Measurements from ENCODE around the gene MBTPS1. TPM values are rescaled to one million over a fixed set of nuclear protein-coding genes. Genes with fewer than 3 reads are reported as not detected.

The MBTPS1 gene
- total and polyA plus RNA-seq, 10 of the 15 experiments (the other 5 are each of a cell fraction or from before 2014, with no cell fraction given): 1.3 to 43.9 (median 35.2) TPM

GRCh38 chr16:84074721-84075120 lies 42.0 kb downstream of the MBTPS1 start (continued):
- TF ChIP-seq RELB (IDR thresholded peaks at IDR 0.05; ENCODE audit: low read depth) (no peak), IKZF1 (conservative IDR thresholded peaks at IDR 0.05) (no peak), ZSCAN29 (IDR thresholded peaks at IDR 0.05) (no peak)

GRCh38 chr16:84072014-84072413 lies 44.7 kb downstream of the MBTPS1 start:
- ATAC-seq (no peak), DNase-seq (ENCODE audit: low read depth, low spot score) (no peak), FAIRE-seq (no peak)
- RAD21 ChIA-PET (ENCODE audit: unreplicated experiment): no interaction called here
- no peaks in the 10 kb centered on the region for H3K79me2 ChIP-seq (ENCODE audit: control insufficient read depth, insufficient read depth, low read length)
- no peak overlapping the region for H2AFZ ChIP-seq (ENCODE audit: control insufficient read depth, low read depth, low read length)
- no peak overlapping the region for H3K4me2 ChIP-seq (ENCODE audit: control insufficient read depth, insufficient read depth)
- no peak overlapping the region for H3K27ac ChIP-seq (ENCODE audit: control insufficient read depth, insufficient read depth)
- H3K36me3 ChIP-seq (ENCODE audit: control insufficient read depth in 2 of 2, insufficient read depth in 2 of 2, low read length in 1 of 2): peaks cover 24 to 41% of the 10 kb centered on the region in 2 experiments
- SMC1A ChIA-PET (ENCODE audit: uncharacterized antibody, unreplicated experiment): no interaction called here
- H3K9ac ChIP-seq (ENCODE audit: control insufficient read depth, insufficient read depth, low read length): no peak overlapping the region
- POLR2A ChIA-PET: no interaction called here
- TF ChIP-seq NFIC (IDR thresholded peaks at IDR 0.05; ENCODE audit: low read depth, low read length) (no peak), RCOR1 (conservative IDR thresholded peaks at IDR 0.05; ENCODE audit: low read depth, low read length) (no peak), KAT2A (conservative IDR thresholded peaks at IDR 0.05; ENCODE audit: control insufficient read depth, low read depth, low read length) (no peak), MLLT1 (IDR thresholded peaks at IDR 0.05) (no peak), RELB (IDR thresholded peaks at IDR 0.05; ENCODE audit: low read depth) (no peak), ZNF622 (IDR thresholded peaks at IDR 0.05) (no peak), BCL3 (IDR thresholded peaks at IDR 0.05; ENCODE audit: borderline replicate concordance, insufficient read depth, low read depth, low read length, poor library complexity, severe bottlenecking) (no peak), SIX5 (IDR thresholded peaks at IDR 0.05; ENCODE audit: low read depth, low read length, severe bottlenecking) (no peak), EED (IDR thresholded peaks at IDR 0.05; ENCODE audit: low read depth) (no peak)
- no peaks in the 10 kb centered on the region for H3K9me3 ChIP-seq (replicated peaks; ENCODE audit: control insufficient read depth, insufficient read depth, low read length)
- 99% methylated on average over 10 of the region's 10 CpGs for WGBS (ENCODE audit: insufficient coverage, insufficient replicate concordance, low lambda C conversion rate, missing lambda C conversion rate)
- H4K20me1 ChIP-seq (ENCODE audit: control insufficient read depth, insufficient read depth): no peaks in the 10 kb centered on the region
- CTCF ChIA-PET: no interaction called here
- no TSS peak for BruUV-seq (replicated peaks)
- in situ Hi-C loops (cut with MboI) (no loop called here), intact Hi-C loops (cut with micrococcal nuclease; ENCODE audit: unreplicated experiment) (no loop called here)
- no peaks in the 10 kb centered on the region for H3K27me3 ChIP-seq (replicated peaks in 1 of 2; ENCODE audit: control insufficient read depth in 2 of 2, insufficient read depth in 2 of 2, low read length in 1 of 2)
- H3K4me3 ChIP-seq: no peak overlapping the region
- no peaks in the 10 kb centered on the region for H3K4me1 ChIP-seq (ENCODE audit: control insufficient read depth, insufficient read depth, low read length)

Data from GM12878 (cell line).